HepG2 (cell line): ENCODE data around the gene CCT5. TPM values are rescaled to one million over a fixed set of nuclear protein-coding genes. Genes with fewer than 3 reads are reported as not detected.

ENCODE experiments used
- ATAC-seq: fragments of 200-7000 bp; cut with Tn5 transposase; 3 replicates; pipeline ENCODE4 v1.9.1; 2020; ENCODE audit warnings: mild to moderate bottlenecking, moderate library complexity
- BruUV-seq: library from RNA; stranded (reverse); fragments of 400-500 nt; replicated peaks from 2 replicates; lab custom pipeline; 2021; lab: Mats Ljungman, UMichigan
- CTCF ChIA-PET: fragments of 300-600 bp; formaldehyde crosslinking; extraction: SDS; loops from one replicate; lab custom pipeline; 2021; ENCODE audit warnings: low total read pairs, inconsistent platforms, low intra/inter-chr PET ratio; lab: Yijun Ruan, JAX
- POLR2A ChIA-PET: fragments of 350-600 bp; sonication (Branson Sonifier 250); formaldehyde crosslinking; loops from one replicate; lab custom pipeline; 2020; ENCODE audit warnings: antibody characterized with exemption, inconsistent platforms; lab: Yijun Ruan, JAX
- DNase-seq: peaks from one replicate; pipeline ENCODE4 v3.0.0-alpha.2; 2015; ENCODE audit warnings: low spot score
- FAIRE-seq: peaks from 3 replicates; lab custom pipeline; 2011; peaks lifted over from hg19 to GRCh38; lab: Jason Lieb, UNC
- H2AFZ ChIP-seq: one replicate; pipeline ENCODE4 v1.6.1; 2011; ENCODE audit warnings: low read length, inconsistent platforms
- H3K27ac ChIP-seq: fragments of 300-600 bp; 3 replicates; pipeline ENCODE4 v1.8.0; 2011; ENCODE audit warnings: mixed run types, mild to moderate bottlenecking, mixed read lengths, low read length, inconsistent platforms; ENCODE audit not compliant: insufficient read depth; ENCODE audit errors: extremely low read length
- H3K27me3 ChIP-seq, 2 experiments: fragments of 200-600 bp in 1 of 2; 2 replicates in 1 of 2; 3 replicates in 1 of 2; pipeline versions ENCODE4 v1.6.0 to v1.8.0; 2011; ENCODE audit warnings: low read length in 2 of 2, mild to moderate bottlenecking in 2 of 2, moderate library complexity in 2 of 2, inconsistent platforms in 1 of 2; ENCODE audit not compliant: insufficient read depth in 2 of 2, control insufficient read depth in 1 of 2
- H3K36me3 ChIP-seq, 2 experiments: fragments of 200-600 bp in 1 of 2; replicated peaks in 1 of 2; 2 replicates in 1 of 2; 3 replicates in 1 of 2; pipeline versions ENCODE4 v1.5.1 to v1.8.0; 2011; ENCODE audit warnings: low read length in 2 of 2, inconsistent platforms in 1 of 2; ENCODE audit not compliant: insufficient read depth in 2 of 2, control insufficient read depth in 1 of 2
- H3K4me1 ChIP-seq: 2 replicates; pipeline ENCODE4 v1.5.1; 2012; ENCODE audit warnings: low read length, inconsistent platforms; ENCODE audit not compliant: insufficient read depth
- H3K4me2 ChIP-seq: 2 replicates; pipeline ENCODE4 v1.6.0; 2011; ENCODE audit warnings: low read depth, low read length, inconsistent platforms
- H3K4me3 ChIP-seq, 3 experiments: fragments of 200-600 bp in 1 of 3; sonication (generic), shearing (Covaris generic) in 1 of 3; replicated peaks in 1 of 3; 2 replicates each; pipeline ENCODE4 v1.5.1; 2011 to 2016; ENCODE audit warnings: low read length in 3 of 3, inconsistent platforms in 2 of 3, low read depth in 2 of 3, mild to moderate bottlenecking in 2 of 3, control low read depth in 1 of 3, mixed read lengths in 1 of 3; ENCODE audit not compliant: insufficient read depth in 1 of 3
- H3K79me2 ChIP-seq: one replicate; pipeline ENCODE4 v1.6.1; 2011; ENCODE audit warnings: low read length, inconsistent platforms; ENCODE audit not compliant: insufficient read depth
- H3K9ac ChIP-seq: 2 replicates; pipeline ENCODE4 v1.6.0; 2011; ENCODE audit warnings: mild to moderate bottlenecking, low read depth, low read length, inconsistent platforms; ENCODE audit not compliant: insufficient read depth
- H3K9me3 ChIP-seq: 2 replicates; pipeline ENCODE4 v1.5.1; 2012; ENCODE audit warnings: mild to moderate bottlenecking, low read length
- H4K20me1 ChIP-seq: 2 replicates; pipeline ENCODE4 v1.6.0; 2011; ENCODE audit warnings: inconsistent platforms, mild to moderate bottlenecking, low read length, moderate library complexity; ENCODE audit not compliant: insufficient read depth
- HES4 ChIP-seq: sonication (generic); formaldehyde crosslinking; IDR thresholded peaks from 2 replicates; pipeline ENCODE4 v1.9.0; 2021; ENCODE audit warnings: mild to moderate bottlenecking, missing genetic modification reagents, borderline replicate concordance
- SP1 ChIP-seq, 2 experiments: fragments of 450-650 bp in 1 of 2; sonication (generic) in 1 of 2; formaldehyde crosslinking in 1 of 2; IDR thresholded peaks; 2 replicates each; pipeline versions ENCODE4 v1.4.0 to v1.6.1; 2016 to 2020; ENCODE audit warnings: missing genetic modification reagents in 1 of 2
- TEAD2 ChIP-seq: sonication (generic); formaldehyde crosslinking; IDR thresholded peaks from 2 replicates; pipeline ENCODE4 v1.9.0; 2021; ENCODE audit warnings: missing genetic modification reagents
- THYN1 ChIP-seq: sonication (generic); formaldehyde crosslinking; IDR thresholded peaks from 2 replicates; pipeline ENCODE4 v1.8.1; 2023; ENCODE audit warnings: low read depth, mild to moderate bottlenecking, moderate library complexity, missing genetic modification reagents, borderline replicate concordance
- ZKSCAN8 ChIP-seq: IDR thresholded peaks from 2 replicates; pipeline ENCODE4 v1.6.1; 2016; ENCODE audit warnings: borderline replicate concordance, missing genetic modification reagents, missing compliant biosample characterization
- ZNF362 ChIP-seq: sonication (generic); formaldehyde crosslinking; IDR thresholded peaks from 2 replicates; pipeline ENCODE4 v1.4.0; 2020; ENCODE audit warnings: missing genetic modification reagents, mild to moderate bottlenecking, borderline replicate concordance
- ZNF446 ChIP-seq: sonication (generic); formaldehyde crosslinking; IDR thresholded peaks from 2 replicates; pipeline ENCODE4 v1.5.0; 2020; ENCODE audit warnings: mild to moderate bottlenecking, missing genetic modification reagents
- ZNF790 ChIP-seq: sonication (generic); formaldehyde crosslinking; IDR thresholded peaks from 2 replicates; pipeline ENCODE4 v1.8.0; 2022; ENCODE audit warnings: missing genetic modification reagents, mild to moderate bottlenecking, borderline replicate concordance
- WGBS: methylation state at CpG from one replicate; pipeline ENCODE4 v1.1.6; 2017; ENCODE audit warnings: low lambda C conversion rate; 5-methylcytosine and 5-hydroxymethylcytosine counted together
- in situ Hi-C: cut with HindIII; loops from 2 replicates; pipeline ENCODE4 v1.10.0; 2017; ENCODE audit warnings: low pct_unique_long_range_greater_than_20kb; ENCODE audit not compliant: extremely low pct_ligation_motif_present
- intact Hi-C: fragments of 100-400 bp; cut with micrococcal nuclease; formaldehyde crosslinking; loops from one replicate; pipeline ENCODE4 v1.10.0; 2022; ENCODE audit not compliant: unreplicated experiment
- polyA plus RNA-seq, 8 experiments: library from polyadenylated mRNA; depleted of rRNA in 3 of 8; stranded (reverse) in 7 of 8; unstranded in 1 of 8; fragments of >200 nt; fragmentation: Illumina TruSeq in 4 of 8; extraction: Trizol in 4 of 8; gene quantifications; 2 replicates each; pipeline versions ENCODE4 v1.2.1 to v1.2.3, GENCODE V29; 2011 to 2016; ENCODE audit warnings: low read depth in 4 of 8, missing spikeins in 1 of 8, mixed read lengths in 1 of 8; ENCODE audit not compliant: insufficient read depth in 1 of 8
- total RNA-seq, 5 experiments: library from RNA; depleted of rRNA; stranded (reverse); fragments of >200 nt; fragmentation: Illumina TruSeq; extraction: Trizol; gene quantifications; 2 replicates each; pipeline ENCODE4 v1.2.3, GENCODE V29; 2016; ENCODE audit warnings: low read depth in 1 of 5

Gene CCT5
- total and polyA plus RNA-seq, 2 of the 13 experiments (the other 11 are each of a cell fraction or from before 2014, with no cell fraction given), result 319 to 708 TPM

- TF ChIP-seq ZNF362 (CRISPR knock-in tag), result no peak
- TF ChIP-seq HES4 (CRISPR knock-in tag), result no peak
- no peak for TF ChIP-seq TEAD2 (CRISPR knock-in tag)
- no peak for TF ChIP-seq ZNF790 (CRISPR knock-in tag)
- TF ChIP-seq, all 625 proteins: peak for 0
Measured at GRCh38 chr5:10222326-10222725, 27.8 kb upstream of the CCT5 start (continued).

- Histone ChIP-seq H3K4me1 (no peaks in the 10 kb centered on the region), H3K27ac (no peak overlapping the region), H3K27me3 (no peaks in the 10 kb centered on the region), H4K20me1 (no peaks in the 10 kb centered on the region), H3K9me3 (peaks cover 5% of the 10 kb centered on the region; the same call in 1 of the 2 replicates), H3K9ac (no peak overlapping the region), H2AFZ (no peak overlapping the region), H3K79me2 (no peaks in the 10 kb centered on the region), H3K4me2 (no peak overlapping the region), H3K4me3 (no peak overlapping the region), H3K36me3 (no peaks in the 10 kb centered on the region)
- FAIRE-seq (no peak), ATAC-seq (no peak), DNase-seq (no peak)
- BruUV-seq, result no TSS peak
- WGBS, result 88% methylated on average over 7 of the region's 7 CpGs
- TF ChIP-seq ZKSCAN8 (CRISPR knock-in tag) (no peak), SP1 (IDR thresholded peaks at IDR 0.05) (no peak), SP1 (CRISPR knock-in tag; IDR thresholded peaks at IDR 0.05) (no peak), THYN1 (CRISPR knock-in tag) (no peak), ZNF446 (no peak)
- in situ Hi-C loops, result no loop called here
- ChIA-PET CTCF (no interaction called here), POLR2A (no interaction called here)
- intact Hi-C loops, result no loop called here
Measured at GRCh38 chr5:10227379-10227778, 22.7 kb upstream of the CCT5 start.
